Measurements from ENCODE around the gene TMX4.
"Not testable (repeated sequence)": the region's sequence is repeated elsewhere in the genome, so short reads cannot be mapped to it uniquely, and the experiment has no call there.

TMX4 gene, protein sequence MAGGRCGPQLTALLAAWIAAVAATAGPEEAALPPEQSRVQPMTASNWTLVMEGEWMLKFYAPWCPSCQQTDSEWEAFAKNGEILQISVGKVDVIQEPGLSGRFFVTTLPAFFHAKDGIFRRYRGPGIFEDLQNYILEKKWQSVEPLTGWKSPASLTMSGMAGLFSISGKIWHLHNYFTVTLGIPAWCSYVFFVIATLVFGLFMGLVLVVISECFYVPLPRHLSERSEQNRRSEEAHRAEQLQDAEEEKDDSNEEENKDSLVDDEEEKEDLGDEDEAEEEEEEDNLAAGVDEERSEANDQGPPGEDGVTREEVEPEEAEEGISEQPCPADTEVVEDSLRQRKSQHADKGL

DNA sequence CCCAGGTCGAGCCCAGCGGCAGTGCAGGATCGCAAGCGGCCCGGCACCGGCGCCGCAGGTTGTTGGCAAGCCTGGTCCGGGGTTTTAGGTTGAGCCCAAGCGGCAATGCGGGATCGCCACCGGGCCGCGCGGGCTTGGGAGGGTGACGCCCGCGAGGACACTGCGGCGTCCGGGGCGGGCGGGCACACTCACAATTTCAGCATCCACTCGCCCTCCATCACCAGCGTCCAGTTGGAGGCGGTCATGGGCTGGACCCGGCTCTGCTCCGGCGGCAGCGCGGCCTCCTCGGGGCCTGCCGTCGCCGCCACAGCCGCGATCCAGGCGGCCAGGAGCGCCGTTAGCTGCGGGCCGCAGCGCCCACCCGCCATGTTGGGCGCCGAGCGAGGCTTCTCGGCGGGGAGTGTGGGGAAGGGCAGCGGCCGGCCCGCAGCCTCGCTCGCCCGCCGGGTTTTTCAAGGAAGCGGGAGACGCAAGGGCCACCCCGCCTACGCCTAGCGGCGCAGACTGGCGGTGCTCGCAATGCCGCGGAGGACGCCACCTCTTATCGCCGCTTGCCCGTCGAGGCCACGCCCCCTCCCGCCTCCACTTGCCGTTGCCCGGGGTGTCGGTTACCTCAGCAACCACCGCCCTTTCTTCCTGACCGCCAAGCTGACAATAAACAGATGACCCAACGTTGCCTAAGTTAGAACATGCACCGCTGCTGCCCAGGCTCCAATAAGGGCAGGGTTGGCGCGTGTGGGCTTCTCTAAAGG lies at the start of gene TMX4:
TMX4 (minus strand) TSS at position 516 of the 752 bp plus-strand sequence; CDS start at position 368, 148 bp downstream.
- peak; percentile 98 for DNase-seq (ENCODE audit: low spot score)

DNA sequence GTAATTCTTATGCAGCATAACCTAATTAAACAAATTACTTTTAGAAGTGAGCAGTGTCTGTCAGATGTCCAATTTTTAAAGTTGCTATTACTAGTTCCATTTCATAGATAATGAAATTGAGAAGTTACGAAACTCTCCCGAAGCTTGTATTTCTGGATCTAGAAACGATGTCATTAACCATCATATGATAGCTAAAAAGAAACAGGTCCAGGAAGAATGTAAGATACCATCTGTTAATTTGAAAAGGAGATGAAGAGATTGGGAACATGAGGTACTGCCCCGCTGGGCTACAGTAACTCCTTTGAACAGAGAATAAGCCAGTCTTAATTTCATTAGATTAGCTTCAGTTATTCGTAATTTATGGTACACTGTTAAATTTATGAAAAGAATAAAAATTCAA lies 47.5 kb upstream of the TMX4 start:
- no peak for DNase-seq (ENCODE audit: low spot score)

- no peak for DNase-seq (ENCODE audit: low spot score)
Observed at GRCh38 chr20:8066662-8067061, 47.1 kb upstream of the TMX4 start.

GRCh38 chr20:8065691-8066090 lies 46.1 kb upstream of the TMX4 start:
- DNase-seq (ENCODE audit: low spot score), result no peak

DNA sequence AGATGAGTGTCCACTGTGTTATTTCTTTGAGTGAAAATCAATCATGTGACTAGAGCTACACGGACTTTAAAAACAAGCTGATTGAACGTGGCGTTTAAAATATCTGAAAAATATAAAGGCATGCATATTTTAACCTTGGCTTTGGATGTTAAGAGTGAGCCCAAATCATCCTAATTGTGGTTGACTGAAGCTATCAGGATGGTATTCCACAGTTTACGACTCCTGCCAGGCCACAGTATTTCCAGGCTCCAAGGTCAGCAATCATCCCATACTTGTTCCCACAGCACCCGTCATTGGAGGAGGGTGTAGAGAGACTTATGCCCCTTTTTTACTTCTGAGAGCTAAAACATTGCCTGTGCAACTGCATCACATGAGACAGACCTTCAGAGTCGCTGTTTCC lies 43.2 kb upstream of the TMX4 start:
- no peak for DNase-seq (ENCODE audit: low spot score)

GRCh38 chr20:8061861-8062518 lies 42.4 kb upstream of the TMX4 start:
- no peak for DNase-seq (ENCODE audit: low spot score)

GRCh38 chr20:8060977-8061376 lies 41.4 kb upstream of the TMX4 start:
- DNase-seq (ENCODE audit: low spot score), result no peak

DNA sequence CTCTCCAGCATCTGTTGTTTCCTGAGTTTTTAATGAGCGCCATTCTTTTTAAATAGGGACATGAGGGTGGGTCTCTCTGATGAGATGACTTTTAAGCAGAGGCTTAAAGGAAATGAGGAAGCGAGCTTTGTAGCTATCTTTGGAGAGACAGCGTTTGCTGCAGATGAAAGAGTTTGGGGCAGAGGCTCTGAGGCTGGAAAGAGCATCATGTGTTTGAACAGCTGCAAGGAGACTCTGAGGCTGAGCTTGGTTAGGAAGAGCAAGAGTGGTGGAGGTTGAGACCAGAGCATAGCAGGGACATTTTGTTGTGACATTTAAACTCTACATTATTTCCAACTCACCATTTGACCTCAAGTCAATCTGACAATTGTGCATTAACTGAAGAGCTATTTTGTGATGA lies 38.3 kb upstream of the TMX4 start:
- no peak for DNase-seq (ENCODE audit: low spot score)

DNA sequence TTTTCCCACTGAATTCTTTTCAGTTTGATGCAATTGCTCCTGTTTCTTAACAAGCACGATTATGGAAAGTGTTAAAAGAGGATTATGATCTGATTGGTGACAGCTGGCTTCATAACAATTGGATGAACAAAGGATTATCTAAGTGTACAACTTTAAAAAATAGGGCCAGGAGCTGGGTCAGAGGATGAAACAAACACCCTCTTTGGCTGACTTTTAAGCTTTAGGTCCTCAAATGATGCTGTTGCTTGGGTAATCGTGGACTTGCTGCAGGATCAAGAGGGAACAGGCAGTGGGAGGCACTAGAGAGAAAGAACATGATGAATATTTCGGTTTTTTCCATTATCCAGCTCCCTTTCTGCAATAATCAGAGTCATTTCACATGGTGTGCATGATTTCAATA lies 35.5 kb upstream of the TMX4 start:
- no peak for DNase-seq (ENCODE audit: low spot score)

DNA sequence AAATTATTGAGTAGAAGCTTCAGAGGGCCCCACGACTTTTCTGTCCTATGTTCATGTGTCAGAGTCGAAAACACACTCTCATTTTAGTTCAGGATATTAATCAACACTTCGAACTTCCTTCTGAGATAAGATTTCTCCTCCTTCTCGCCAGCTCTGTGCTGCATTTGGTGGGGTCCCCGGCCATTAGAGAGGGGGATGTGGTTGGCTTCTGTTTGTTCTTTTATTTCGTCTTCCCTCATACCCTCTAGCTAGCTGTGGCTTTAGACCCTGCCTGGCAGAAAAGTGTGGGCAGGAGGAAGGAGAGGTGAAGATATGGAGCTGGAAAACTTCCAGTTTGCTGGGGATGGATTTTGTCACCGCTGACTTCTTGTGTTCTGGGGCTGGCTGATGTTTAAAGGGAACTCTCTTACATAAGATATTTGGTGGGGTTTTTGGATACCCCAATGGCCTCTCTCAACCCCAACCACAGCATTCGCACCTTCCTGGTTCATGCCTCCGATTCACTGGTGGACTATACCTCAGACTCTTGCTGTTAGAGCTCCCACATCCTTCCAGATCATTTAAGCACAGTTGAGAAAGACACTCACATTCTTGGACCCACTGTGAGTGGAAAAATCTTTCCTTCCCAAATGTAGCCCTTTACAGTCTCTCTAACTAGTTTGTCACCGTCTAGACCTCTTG lies 30.7 kb upstream of the TMX4 start:
- no peak for DNase-seq (ENCODE audit: low spot score)

DNA sequence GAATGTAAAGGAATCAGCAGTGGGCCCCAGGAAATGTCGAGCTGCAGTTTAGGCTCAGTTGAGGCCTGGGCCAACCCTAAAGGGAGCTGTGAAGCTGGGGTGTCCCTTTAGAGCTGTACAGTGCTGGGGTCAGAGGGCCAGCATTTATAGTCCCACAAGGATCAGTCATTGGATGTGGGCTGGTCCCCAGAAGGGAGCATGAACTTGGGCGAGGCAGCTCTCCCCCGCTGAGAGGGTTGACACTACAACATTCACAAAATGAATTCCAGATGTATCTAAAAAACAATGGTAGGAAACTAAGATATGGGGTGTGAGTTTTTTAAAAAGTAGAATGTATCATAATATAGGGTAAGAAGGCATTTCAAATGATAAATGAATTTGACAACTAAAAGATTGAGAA lies 29.7 kb upstream of the TMX4 start:
- no peak for DNase-seq (ENCODE audit: low spot score)

DNA sequence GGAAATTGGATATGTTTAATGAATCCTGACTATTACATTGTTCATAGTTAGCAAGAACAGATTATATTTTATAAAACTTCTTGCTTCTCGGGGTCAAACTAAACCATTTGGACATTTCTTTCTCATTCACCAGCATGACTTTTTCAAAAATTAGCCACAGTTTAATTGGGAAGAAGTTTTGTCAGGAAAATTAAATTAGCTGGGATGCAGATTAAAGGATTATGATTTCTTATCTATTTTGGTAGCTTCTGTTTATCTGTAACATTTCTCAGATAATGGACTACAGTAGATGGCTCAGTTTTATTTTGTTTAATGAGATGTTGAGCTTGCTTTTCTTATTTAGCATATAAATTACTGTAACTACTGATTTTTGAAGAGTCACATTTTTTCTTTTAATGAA lies 26.4 kb upstream of the TMX4 start:
- DNase-seq (ENCODE audit: low spot score), result no peak

DNA sequence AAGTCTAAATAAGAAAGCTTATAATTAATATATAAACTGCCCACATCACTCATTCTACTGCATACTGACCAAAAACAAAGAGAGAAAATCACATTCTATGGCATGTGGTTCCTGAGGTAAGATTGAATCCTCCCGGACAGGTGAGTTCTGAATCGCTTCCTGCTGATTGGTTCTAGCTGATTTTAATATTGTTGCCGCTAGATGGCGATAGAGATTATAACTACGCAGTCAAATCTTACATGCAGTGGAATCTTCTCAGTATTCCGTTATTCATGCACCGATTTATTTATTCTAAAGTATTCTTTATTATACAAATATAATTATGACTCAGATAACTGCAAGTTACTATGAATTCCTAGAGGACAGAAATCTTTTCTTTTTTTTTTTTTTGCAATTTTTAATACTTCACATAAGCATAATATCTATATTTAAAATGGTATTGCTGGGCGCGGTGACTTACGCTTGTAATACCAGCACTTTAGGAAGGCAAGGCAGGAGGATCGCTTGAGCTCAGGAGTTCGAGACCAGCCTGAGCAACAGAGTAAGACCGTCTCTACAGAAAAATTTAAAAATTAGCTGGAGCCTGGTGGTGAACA lies 24.2 kb upstream of the TMX4 start:
- peak; percentile 70 for DNase-seq (ENCODE audit: low spot score)

- no peak for DNase-seq (ENCODE audit: low spot score)
Observed at GRCh38 chr20:8039042-8039441, 19.5 kb upstream of the TMX4 start.

DNA sequence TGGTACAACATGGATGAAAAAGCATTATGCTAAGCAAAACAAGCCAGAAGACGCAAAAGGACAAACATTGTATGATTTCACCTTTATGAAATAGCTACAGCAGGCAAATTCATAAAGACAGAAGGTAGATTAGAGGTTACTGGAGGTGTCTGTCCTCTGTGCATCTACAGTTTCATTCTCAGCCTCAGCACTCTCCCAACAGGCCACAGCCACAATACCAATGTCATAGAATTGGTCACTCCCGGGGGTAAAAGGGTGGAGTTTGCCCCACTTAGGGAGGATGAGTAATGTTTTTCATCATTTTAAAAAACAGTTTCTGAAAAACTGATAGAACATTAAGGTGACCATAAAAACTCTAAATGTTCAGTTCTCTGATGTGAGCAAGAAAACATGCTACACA lies 17.2 kb upstream of the TMX4 start:
- DNase-seq (ENCODE audit: low spot score), result no peak

GRCh38 chr20:8033151-8033841 lies 13.7 kb upstream of the TMX4 start:
- DNase-seq (ENCODE audit: low spot score), result no peak

DNA sequence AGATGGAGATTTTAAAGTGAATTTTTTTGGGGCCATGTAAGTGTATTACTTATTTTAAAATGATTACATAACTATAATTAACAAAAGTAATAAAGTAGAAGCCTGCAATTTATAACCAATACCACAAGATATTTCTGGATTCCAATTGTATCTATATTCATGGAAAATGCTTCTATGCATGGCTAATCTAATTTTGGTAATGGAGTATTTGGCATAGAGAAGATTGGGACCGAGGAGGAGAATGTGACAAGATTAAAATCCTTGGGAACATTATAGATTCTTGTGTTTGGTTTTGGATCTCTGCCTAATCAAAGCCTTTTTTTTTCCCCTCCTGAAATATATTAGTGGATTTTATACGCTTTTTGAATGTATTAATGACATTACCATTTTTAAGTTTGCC lies 12.9 kb upstream of the TMX4 start:
- DNase-seq (ENCODE audit: low spot score), result no peak

GRCh38 chr20:8031539-8031938 lies 12.0 kb upstream of the TMX4 start:
- DNase-seq (ENCODE audit: low spot score), result not testable (repeated sequence)

GRCh38 chr20:8021541-8022269 lies 2.1 kb upstream of the TMX4 start:
- no peak for DNase-seq (ENCODE audit: low spot score)

DNA sequence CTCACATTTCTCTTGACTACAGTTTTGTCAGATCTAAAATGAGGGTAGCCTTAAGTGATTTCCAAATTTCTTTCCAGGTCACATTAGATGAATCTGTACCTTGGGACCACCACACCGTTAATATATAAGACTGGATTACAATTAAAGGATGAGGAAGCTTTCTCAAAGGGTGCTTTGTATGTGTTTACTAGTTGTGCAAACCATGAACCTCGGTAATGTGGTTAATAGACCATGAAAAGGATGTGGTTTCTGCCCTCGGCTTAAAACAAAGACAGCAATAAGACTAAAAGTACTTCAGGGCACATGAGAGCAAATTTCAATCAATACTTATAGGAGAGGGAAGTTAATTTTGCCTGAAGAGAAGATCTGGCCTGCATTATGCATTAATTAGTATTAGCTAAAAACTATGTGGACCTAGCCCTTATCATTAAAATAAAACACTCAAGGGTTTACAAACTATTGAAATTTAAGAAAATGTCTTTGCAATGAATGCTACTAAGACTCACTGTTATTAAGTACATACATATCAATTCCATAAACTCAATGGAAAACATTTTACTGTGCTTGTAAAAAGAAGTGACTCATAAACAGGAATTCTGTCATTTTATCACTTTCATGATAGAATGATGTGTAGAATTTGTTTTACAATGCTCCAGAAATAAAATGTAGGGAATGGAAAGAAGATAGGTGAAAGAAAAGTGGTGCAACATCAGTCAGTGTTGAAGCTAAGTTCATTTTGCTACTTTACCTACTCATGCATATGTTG lies 936 bp upstream of the TMX4 start:
- DNase-seq (ENCODE audit: low spot score), result no peak
